ENCODE data around the gene PRKAR1B.

GRCh38 chr7:557558-557881 lies 169.6 kb downstream of the PRKAR1B start:
- TF ChIP-seq, protein P1, sequence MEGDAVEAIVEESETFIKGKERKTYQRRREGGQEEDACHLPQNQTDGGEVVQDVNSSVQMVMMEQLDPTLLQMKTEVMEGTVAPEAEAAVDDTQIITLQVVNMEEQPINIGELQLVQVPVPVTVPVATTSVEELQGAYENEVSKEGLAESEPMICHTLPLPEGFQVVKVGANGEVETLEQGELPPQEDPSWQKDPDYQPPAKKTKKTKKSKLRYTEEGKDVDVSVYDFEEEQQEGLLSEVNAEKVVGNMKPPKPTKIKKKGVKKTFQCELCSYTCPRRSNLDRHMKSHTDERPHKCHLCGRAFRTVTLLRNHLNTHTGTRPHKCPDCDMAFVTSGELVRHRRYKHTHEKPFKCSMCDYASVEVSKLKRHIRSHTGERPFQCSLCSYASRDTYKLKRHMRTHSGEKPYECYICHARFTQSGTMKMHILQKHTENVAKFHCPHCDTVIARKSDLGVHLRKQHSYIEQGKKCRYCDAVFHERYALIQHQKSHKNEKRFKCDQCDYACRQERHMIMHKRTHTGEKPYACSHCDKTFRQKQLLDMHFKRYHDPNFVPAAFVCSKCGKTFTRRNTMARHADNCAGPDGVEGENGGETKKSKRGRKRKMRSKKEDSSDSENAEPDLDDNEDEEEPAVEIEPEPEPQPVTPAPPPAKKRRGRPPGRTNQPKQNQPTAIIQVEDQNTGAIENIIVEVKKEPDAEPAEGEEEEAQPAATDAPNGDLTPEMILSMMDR (tag by site-specific recombination; IDR thresholded peaks at IDR 0.05) = no peak
- TF ChIP-seq ZNF768 (tag by site-specific recombination; IDR thresholded peaks at IDR 0.05) (no peak), ZNF350 (tag by site-specific recombination; IDR thresholded peaks at IDR 0.05) (no peak), TCF7L2 (IDR thresholded peaks at IDR 0.05; ENCODE audit: borderline replicate concordance, low read depth, low read length) (no peak), ZNF521 (tag by site-specific recombination; IDR thresholded peaks at IDR 0.05) (no peak), ZNF660 (tag by site-specific recombination; IDR thresholded peaks at IDR 0.05) (no peak), ZNF157 (tag by site-specific recombination; IDR thresholded peaks at IDR 0.05) (no peak), ZNF175 (tag by site-specific recombination; IDR thresholded peaks at IDR 0.05) (no peak), ZNF146 (tag by site-specific recombination; IDR thresholded peaks at IDR 0.05) (no peak), YY1 (tag by site-specific recombination; IDR thresholded peaks at IDR 0.05) (no peak), PBX3 (CRISPR knock-in tag; IDR thresholded peaks at IDR 0.05) (no peak)
- TF ChIP-seq, protein P2, sequence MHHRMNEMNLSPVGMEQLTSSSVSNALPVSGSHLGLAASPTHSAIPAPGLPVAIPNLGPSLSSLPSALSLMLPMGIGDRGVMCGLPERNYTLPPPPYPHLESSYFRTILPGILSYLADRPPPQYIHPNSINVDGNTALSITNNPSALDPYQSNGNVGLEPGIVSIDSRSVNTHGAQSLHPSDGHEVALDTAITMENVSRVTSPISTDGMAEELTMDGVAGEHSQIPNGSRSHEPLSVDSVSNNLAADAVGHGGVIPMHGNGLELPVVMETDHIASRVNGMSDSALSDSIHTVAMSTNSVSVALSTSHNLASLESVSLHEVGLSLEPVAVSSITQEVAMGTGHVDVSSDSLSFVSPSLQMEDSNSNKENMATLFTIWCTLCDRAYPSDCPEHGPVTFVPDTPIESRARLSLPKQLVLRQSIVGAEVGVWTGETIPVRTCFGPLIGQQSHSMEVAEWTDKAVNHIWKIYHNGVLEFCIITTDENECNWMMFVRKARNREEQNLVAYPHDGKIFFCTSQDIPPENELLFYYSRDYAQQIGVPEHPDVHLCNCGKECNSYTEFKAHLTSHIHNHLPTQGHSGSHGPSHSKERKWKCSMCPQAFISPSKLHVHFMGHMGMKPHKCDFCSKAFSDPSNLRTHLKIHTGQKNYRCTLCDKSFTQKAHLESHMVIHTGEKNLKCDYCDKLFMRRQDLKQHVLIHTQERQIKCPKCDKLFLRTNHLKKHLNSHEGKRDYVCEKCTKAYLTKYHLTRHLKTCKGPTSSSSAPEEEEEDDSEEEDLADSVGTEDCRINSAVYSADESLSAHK (tag by site-specific recombination; IDR thresholded peaks at IDR 0.05) = no peak
- TF ChIP-seq, protein P3, sequence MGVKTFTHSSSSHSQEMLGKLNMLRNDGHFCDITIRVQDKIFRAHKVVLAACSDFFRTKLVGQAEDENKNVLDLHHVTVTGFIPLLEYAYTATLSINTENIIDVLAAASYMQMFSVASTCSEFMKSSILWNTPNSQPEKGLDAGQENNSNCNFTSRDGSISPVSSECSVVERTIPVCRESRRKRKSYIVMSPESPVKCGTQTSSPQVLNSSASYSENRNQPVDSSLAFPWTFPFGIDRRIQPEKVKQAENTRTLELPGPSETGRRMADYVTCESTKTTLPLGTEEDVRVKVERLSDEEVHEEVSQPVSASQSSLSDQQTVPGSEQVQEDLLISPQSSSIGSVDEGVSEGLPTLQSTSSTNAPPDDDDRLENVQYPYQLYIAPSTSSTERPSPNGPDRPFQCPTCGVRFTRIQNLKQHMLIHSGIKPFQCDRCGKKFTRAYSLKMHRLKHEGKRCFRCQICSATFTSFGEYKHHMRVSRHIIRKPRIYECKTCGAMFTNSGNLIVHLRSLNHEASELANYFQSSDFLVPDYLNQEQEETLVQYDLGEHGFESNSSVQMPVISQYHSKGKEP (tag by site-specific recombination; IDR thresholded peaks at IDR 0.05) = no peak
